ENCODE results near the gene CEBPE.

CEBPE gene

GRCh38 chr14:23101213-23101970, 17.7 kb downstream of the CEBPE start:
- no peak for DNase-seq

- DNase-seq: no peak
Measured at GRCh38 chr14:23099212-23099861, 19.7 kb downstream of the CEBPE start.

GRCh38 chr14:23097786-23098185, 21.3 kb downstream of the CEBPE start:
- no peak for DNase-seq

GRCh38 chr14:23095196-23096108, 23.6 kb downstream of the CEBPE start, which contains the start of gene C14orf119:
TSS of gene C14orf119 (plus strand) at chr14:23095505. CDS start at chr14:23097659, 2,154 bp downstream.
- peak; percentile 100 for DNase-seq

- peak; percentile 86 for DNase-seq
Measured at GRCh38 chr14:23094666-23095195, 24.3 kb downstream of the CEBPE start, which contains the start of gene ACIN1. TSS of gene ACIN1 (minus strand) at chr14:23095136. CDS start at chr14:23095112, 24 bp downstream.

- DNase-seq: peak; percentile 16
Measured at GRCh38 chr14:23093991-23094665, 24.9 kb downstream of the CEBPE start.

GRCh38 chr14:23093526-23093925, 25.5 kb downstream of the CEBPE start:
- DNase-seq: no peak

GRCh38 chr14:23093104-23093503, 26.0 kb downstream of the CEBPE start:
- DNase-seq: no peak

- no peak for DNase-seq
Measured at GRCh38 chr14:23091294-23092225, 27.5 kb downstream of the CEBPE start.

- no peak for DNase-seq
Measured at GRCh38 chr14:23090254-23090636, 28.8 kb downstream of the CEBPE start.

GRCh38 chr14:23089498-23090253, 29.4 kb downstream of the CEBPE start:
- no peak for DNase-seq

- no peak for DNase-seq
Measured at GRCh38 chr14:23086565-23086964, 32.5 kb downstream of the CEBPE start.

GRCh38 chr14:23085458-23085857, 33.6 kb downstream of the CEBPE start:
- DNase-seq: no peak

GRCh38 chr14:23080474-23080873, 38.6 kb downstream of the CEBPE start:
- DNase-seq: no peak

- no peak for DNase-seq
Measured at GRCh38 chr14:23079716-23080115, 39.3 kb downstream of the CEBPE start.

- DNase-seq: no peak
Measured at GRCh38 chr14:23078692-23079116, 40.4 kb downstream of the CEBPE start.

GRCh38 chr14:23077962-23078361, 41.1 kb downstream of the CEBPE start:
- DNase-seq: no peak

- DNase-seq: peak; percentile 57
Measured at GRCh38 chr14:23076785-23077408, 42.2 kb downstream of the CEBPE start.

- DNase-seq: no peak
Measured at GRCh38 chr14:23074906-23075305, 44.1 kb downstream of the CEBPE start.
